OCI-M2 (cell line): ENCODE data around the gene DOCK8.

Experiments
- DNase-seq: peaks from one replicate; lab custom pipeline; 2025; ENCODE audit not compliant: unreplicated experiment; lab: John Stamatoyannopoulos, UW

DOCK8 gene

DNA sequence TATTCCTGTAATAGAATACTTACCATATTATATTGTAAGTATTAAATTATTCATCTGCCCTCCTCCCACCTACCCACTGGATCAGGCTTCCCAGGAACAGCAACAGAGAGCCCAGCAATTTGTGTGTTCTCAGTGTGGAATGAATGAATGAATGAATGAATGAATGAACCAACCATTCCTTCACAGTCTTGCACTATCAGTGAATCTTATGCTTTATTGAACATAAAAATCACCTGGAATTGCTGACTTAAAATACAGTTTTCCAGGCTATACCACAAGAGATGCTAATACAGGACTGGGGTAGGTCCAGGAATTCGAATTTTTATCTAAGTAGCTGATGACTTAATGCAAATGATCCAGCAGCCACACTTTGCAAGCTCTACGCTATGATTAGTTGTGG, 51.6 kb downstream of the DOCK8 start:
- DNase-seq, result no peak

- DNase-seq, result no peak
Measured at GRCh38 chr9:268616-269015, 54.0 kb downstream of the DOCK8 start.

GRCh38 chr9:269081-269711, 54.5 kb downstream of the DOCK8 start:
- DNase-seq, result no peak

- DNase-seq, result no peak
Measured at GRCh38 chr9:270657-271237, 56.1 kb downstream of the DOCK8 start.

DNA sequence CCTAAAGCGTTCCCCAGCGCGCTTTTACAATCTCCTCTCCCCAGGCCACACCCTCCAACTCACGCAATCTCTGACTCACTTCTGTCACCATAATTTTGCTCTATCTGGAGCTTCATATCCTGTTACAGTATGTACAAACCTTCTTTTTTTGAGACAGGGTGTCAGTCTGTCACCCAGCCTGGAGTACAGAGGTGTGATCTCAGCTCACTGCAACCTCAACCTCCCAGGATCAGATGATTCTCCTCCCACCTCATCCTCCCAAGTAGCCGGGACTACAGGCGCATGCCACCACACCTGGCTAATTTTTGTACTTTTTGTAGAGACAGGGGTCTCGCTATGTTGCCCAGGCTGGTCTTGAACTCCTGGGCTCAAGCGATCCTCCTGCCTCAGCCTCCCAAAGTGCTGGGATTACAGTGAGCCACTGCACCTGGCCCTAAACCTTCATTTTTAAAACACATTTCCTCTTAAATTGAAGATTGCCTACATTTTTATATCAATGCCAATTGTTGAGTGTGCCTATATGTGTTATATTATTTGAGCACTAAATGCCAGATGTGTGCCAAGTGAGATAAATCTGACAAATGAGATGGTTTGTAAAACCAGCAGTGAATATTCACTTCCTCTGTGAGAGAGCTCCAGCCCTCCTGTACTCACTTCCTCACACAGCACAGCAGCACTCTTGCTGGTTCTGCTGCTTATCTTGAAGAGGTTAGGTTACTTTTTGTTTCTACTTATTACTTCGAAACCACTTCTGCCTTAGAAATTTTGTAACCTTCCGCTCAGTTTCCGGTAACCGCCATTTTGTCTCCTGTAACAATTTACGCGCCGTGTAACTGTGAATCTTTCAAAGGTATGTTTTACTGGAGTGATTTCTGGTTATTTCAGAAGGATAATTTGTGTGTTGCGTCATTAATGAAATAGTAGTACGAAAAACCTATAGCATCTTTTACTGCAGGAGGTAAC, 57.9 kb downstream of the DOCK8 start:
- no peak for DNase-seq

DNA sequence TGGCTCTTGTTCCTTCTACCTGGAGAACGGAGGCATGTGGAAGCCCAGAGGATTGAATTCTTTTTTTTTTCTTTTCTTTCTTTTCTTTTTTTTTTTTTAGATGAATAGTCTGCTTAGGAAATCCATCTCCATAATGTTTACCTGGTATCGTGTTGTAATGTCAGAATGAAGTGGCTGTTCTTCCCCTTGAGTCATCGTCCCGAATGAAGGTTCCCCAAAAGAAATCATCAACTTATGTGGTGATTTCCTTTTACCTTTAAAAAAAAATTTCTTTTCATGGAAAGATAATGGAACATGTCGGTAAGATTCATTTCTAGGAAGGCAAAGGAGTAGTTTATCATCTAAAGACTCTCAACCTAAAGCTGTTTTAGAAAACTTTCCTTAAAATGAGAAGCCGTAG, 59.7 kb downstream of the DOCK8 start:
- DNase-seq, result no peak

GRCh38 chr9:277601-278295, 63.1 kb downstream of the DOCK8 start:
- no peak for DNase-seq

- no peak for DNase-seq
Measured at GRCh38 chr9:278651-279050, 64.0 kb downstream of the DOCK8 start.

- no peak for DNase-seq
Measured at GRCh38 chr9:279674-280073, 65.0 kb downstream of the DOCK8 start.

- DNase-seq, result no peak
Measured at GRCh38 chr9:281741-282645, 67.3 kb downstream of the DOCK8 start.

- no peak for DNase-seq
Measured at GRCh38 chr9:286071-286740, 71.5 kb downstream of the DOCK8 start.

DNA sequence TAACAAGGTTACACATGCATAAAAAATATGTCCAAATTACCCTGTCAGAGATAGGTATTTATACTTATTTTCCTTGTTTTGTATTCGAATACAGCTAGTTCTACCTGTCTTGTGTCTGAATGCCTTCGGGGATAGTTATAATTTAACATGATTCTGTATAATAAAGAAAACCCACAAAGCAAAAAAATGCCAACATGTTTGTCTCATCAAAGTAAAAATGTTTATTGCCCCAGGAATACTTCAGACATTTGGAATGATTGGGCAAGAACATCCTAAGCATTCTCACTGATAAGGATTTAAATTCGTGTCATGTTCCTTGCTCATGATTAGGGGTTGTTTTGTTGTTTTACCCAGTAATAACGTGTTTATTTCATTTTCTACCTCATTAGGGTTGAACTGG, 74.5 kb downstream of the DOCK8 start:
- DNase-seq, result no peak

GRCh38 chr9:292915-293314, 78.2 kb downstream of the DOCK8 start:
- DNase-seq, result no peak

GRCh38 chr9:295576-295975, 80.9 kb downstream of the DOCK8 start:
- DNase-seq, result no peak

DNA sequence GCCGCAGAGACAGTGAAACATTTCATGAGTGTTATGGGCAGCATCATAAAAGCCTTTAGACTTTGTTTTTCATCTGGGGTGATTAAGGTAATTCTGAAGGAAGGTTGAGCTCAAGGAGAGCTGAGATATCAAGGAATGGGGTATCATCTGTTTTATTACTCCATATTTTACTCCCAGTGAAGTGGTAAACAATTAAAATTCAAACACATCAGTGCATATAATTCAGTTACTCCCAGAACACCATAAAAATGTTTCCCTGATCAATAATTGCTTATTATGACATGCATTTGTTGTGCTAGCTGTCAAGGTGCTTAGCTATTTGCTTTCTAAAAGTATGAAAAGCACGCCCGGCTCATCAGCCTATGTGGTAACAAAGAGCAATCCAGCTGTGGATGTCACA, 81.7 kb downstream of the DOCK8 start:
- DNase-seq, result no peak

DNA sequence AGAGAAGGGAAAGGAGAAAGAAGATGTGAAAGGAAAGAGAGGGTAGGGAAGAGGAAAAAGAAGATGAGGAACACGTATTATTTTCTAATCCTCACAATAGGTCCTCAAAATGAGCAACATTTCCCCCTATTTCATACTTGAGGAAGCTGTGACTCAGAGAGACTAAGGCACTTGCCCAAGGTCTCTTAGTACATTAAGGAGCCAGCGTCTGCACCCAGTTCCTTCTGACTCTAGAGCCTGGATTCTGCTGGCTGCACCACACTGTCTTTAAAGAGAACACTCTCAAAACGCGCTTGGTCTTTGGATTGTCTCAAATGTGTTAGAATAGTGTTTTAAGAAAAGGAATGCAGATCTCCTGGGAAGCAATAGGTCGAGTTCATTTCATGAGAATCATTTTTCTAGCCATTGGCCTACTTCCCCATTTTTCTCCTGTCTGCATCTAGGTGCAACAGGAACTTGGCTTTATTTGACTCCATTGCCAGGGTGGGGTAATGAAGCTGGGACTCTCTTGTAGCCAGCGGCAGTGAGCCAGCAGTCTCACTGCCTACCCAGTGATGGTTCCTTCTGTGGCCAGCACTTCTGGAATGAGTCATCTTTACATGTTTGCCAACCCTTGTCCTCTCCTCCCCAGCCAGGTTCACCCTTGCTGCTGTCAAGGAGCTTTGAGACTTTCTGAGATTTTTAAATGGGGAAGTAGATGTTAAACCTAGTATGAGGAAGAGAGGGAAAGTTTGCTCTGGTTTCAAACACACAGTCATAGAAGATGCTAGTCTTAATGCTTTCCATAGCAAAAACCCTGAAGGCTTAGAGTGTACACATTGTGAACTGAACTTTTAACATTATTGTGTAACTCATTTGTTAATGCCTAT, 82.7 kb downstream of the DOCK8 start:
- no peak for DNase-seq

DNA sequence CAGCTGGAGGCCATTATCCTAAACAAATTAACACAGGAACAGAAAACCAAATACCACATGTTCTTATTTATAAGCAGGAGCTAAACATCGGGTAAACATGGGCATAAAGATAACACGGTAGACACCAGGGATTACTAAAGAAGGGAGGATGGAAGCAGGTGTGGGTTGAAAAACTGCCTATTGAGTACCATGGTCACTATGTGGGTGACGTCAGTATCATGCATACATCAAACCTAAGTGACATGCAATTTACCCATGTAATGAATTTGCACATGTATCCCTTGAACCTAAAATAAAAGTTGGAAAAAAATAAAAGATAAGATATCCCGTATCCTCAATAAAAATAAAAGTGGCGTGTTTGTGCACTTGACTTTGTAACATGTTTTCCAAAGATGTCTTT, 88.8 kb downstream of the DOCK8 start:
- no peak for DNase-seq

DNA sequence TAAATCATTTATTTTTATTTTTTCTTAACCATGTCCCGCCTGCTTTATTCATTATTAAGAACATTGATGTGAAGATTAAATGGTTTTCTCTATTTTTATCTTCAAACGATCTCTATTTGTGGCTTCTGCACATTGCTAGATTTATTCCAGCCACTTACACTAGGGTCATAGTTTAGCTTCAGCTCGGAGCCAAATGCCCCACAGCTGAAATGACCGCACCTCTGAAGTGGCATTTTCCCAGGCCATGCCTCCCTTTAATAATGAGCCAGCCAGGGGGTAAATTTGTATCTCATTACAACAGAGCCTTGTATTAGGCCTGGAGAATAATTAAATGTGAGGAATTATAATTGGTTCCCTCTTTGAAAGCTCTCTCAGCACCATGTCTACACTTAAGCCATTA, 89.4 kb downstream of the DOCK8 start:
- no peak for DNase-seq
